Adipocyte (in vitro differentiated cells): Measurements from ENCODE around the gene GALNT7.
A peak's percentile ranks its signal among the peaks of the same experiment; 100 is the strongest.

Experiments
- DNase-seq: peaks from one replicate; pipeline ENCODE4 v3.0.0-alpha.2; 2015; ENCODE audit warnings: low read depth
- H3K27me3 ChIP-seq: replicated peaks from 2 replicates; pipeline ENCODE4 v1.7.0; 2013; ENCODE audit warnings: mild to moderate bottlenecking, low read length, moderate library complexity; ENCODE audit not compliant: control insufficient read depth, insufficient read depth
- H3K36me3 ChIP-seq: 2 replicates; pipeline ENCODE4 v1.7.0; 2013; ENCODE audit warnings: low read length, mild to moderate bottlenecking, moderate library complexity; ENCODE audit not compliant: control insufficient read depth, insufficient read depth, severe bottlenecking
- H3K4me1 ChIP-seq: 2 replicates; pipeline ENCODE4 v1.7.0; 2013; ENCODE audit warnings: mild to moderate bottlenecking, low read length, moderate library complexity; ENCODE audit not compliant: control insufficient read depth, insufficient read depth
- H3K4me3 ChIP-seq: 2 replicates; pipeline ENCODE4 v1.7.0; 2013; ENCODE audit warnings: mild to moderate bottlenecking, low read length, moderate library complexity
- H3K9ac ChIP-seq: 2 replicates; pipeline ENCODE4 v1.7.0; 2013; ENCODE audit warnings: mild to moderate bottlenecking, low read length, moderate library complexity
- H3K9me3 ChIP-seq: 2 replicates; pipeline ENCODE4 v1.7.0; 2013; ENCODE audit warnings: mild to moderate bottlenecking, low read length, moderate library complexity; ENCODE audit not compliant: control insufficient read depth

GALNT7 gene

GRCh38 chr4:173254646-173255045 lies 86.0 kb downstream of the GALNT7 start:
- H3K4me1 ChIP-seq: peaks cover 10% of the 10 kb centered on the region
- no peak overlapping the region for H3K9ac ChIP-seq
- no peak overlapping the region for H3K4me3 ChIP-seq
- no peaks in the 10 kb centered on the region for H3K36me3 ChIP-seq
- DNase-seq: no peak
- H3K9me3 ChIP-seq: no peaks in the 10 kb centered on the region
- no peaks in the 10 kb centered on the region for H3K27me3 ChIP-seq

GRCh38 chr4:173256825-173257224 lies 88.2 kb downstream of the GALNT7 start:
- Histone ChIP-seq H3K9ac (no peak overlapping the region), H3K9me3 (no peaks in the 10 kb centered on the region), H3K27me3 (no peaks in the 10 kb centered on the region), H3K4me1 (peaks cover 10% of the 10 kb centered on the region), H3K36me3 (no peaks in the 10 kb centered on the region), H3K4me3 (no peak overlapping the region)
- DNase-seq: no peak

- no peaks in the 10 kb centered on the region for H3K27me3 ChIP-seq
Observed at GRCh38 chr4:173257732-173258717, 89.4 kb downstream of the GALNT7 start.

DNA sequence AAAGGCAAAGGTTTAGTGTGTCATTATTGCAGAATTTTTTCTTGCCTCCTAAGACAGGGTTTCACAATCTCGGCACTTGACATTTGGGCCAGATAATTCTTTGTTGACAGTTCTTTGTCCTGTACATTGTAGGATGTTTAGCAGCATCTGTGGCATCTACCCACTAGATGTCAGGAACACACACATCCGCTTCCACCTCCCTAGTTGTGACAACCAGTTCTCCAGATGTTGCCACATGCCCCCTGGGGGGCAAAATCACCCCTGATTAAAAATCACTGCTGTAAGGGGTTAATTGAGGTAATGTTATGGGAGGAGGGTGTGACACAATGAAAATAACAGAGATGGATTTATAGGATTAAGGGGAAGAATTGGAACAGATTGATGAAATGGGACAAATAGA lies 90.3 kb downstream of the GALNT7 start:
- no peak for DNase-seq
- Histone ChIP-seq H3K36me3 (no peaks in the 10 kb centered on the region), H3K9ac (no peak overlapping the region), H3K9me3 (no peaks in the 10 kb centered on the region), H3K27me3 (no peaks in the 10 kb centered on the region), H3K4me1 (peaks cover 7% of the 10 kb centered on the region), H3K4me3 (no peak overlapping the region)

More at GRCh38 chr4:173257732-173258717, 89.4 kb downstream of the GALNT7 start:
- Histone ChIP-seq H3K36me3 (no peaks in the 10 kb centered on the region), H3K4me1 (peaks cover 7% of the 10 kb centered on the region), H3K9ac (no peak overlapping the region), H3K4me3 (no peak overlapping the region), H3K9me3 (no peaks in the 10 kb centered on the region)
- peak; percentile 86 for DNase-seq

DNA sequence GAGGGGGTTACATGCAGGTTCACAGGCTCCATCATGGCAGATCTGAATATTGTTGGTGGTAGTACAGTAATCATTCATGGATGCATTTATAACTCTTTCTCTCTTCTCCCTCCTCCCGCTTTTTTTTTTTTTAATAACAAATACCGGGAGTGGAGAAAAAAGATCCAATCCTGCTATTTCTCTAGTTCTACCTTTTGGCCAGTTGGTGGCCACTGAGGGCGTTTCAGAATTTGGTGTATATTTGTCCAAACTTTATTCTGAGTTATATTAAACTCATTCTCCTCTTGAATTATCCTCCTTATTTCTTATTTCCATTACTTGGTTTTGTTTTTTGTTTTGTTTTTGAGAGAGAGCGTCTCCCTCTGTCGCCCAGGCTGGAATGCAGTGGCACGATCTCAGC lies 90.7 kb downstream of the GALNT7 start:
- Histone ChIP-seq H3K36me3 (no peaks in the 10 kb centered on the region), H3K4me3 (no peak overlapping the region), H3K4me1 (peaks cover 7% of the 10 kb centered on the region), H3K27me3 (no peaks in the 10 kb centered on the region), H3K9ac (no peak overlapping the region), H3K9me3 (no peaks in the 10 kb centered on the region)
- no peak for DNase-seq

DNA sequence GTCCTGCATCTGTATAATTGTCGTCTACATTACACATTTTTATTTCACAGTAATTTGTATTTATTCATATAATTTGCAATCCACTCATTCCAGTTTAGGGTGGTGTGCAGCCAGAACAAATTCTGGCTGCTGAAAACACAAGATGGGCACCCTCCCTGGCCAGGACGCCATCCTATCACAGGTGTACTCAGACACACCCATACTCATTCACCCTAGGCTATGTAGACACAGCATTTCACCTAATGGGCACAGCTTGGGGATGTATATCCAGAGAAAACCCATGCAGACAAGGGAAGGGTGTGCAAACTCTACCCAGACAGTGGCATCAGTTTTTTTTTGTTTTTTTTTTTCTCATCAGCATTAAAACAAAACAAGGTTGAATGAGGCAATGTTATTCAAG lies 92.4 kb downstream of the GALNT7 start:
- Histone ChIP-seq H3K36me3 (no peaks in the 10 kb centered on the region), H3K9me3 (no peaks in the 10 kb centered on the region), H3K4me3 (no peak overlapping the region), H3K4me1 (peaks cover 7% of the 10 kb centered on the region), H3K27me3 (no peaks in the 10 kb centered on the region), H3K9ac (no peak overlapping the region)
- no peak for DNase-seq

- Histone ChIP-seq H3K9ac (no peak overlapping the region), H3K4me3 (no peak overlapping the region), H3K36me3 (no peaks in the 10 kb centered on the region), H3K27me3 (no peaks in the 10 kb centered on the region), H3K4me1 (peaks cover 7% of the 10 kb centered on the region), H3K9me3 (no peaks in the 10 kb centered on the region)
- no peak for DNase-seq
Observed at GRCh38 chr4:173262375-173262774, 93.8 kb downstream of the GALNT7 start.

DNA sequence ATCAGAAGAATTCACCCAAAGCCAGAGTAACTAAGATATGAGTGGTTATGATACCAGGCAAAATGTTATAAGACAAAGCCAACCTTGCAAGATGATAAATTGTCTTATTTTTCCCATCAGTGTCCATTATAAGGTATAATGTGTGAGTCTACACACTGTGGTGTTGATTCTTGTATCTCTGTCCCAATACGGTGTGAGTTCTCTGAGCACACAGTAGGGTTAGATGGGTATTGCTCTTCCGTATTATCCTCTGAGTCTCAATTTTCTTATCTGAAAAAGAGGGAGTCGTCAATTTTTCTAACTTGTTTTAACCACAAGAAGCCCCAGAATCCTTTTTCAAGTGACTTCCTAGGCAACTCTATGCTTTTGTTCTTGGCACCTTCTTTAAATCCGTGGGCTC lies 95.6 kb downstream of the GALNT7 start:
- Histone ChIP-seq H3K4me1 (no peaks in the 10 kb centered on the region), H3K9me3 (no peaks in the 10 kb centered on the region), H3K4me3 (no peak overlapping the region), H3K36me3 (no peaks in the 10 kb centered on the region), H3K27me3 (no peaks in the 10 kb centered on the region), H3K9ac (no peak overlapping the region)
- DNase-seq: no peak

DNA sequence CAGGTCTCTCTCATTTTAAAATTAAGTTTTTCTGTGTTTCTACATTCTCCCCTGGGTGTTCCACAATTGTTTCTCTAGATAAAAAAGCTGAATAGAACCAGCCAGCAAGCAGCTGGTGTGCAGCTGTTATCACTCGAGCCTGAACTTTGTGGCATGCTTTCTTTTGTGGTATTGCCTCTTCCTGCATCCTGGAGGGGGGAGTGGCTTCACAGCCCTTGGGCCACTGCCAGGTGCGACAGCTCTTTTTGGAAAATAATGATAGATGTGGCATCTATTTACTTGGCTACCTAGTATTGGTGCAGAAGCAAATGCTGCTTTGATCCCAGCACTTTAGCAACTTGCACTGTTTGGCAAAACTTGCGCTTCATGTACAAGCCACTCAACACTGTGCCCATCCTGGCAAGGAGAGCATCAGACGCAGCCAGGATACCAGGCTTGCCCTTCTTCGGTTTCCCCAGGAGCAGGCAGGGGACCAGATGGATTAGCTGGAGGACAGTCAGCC lies 96.1 kb downstream of the GALNT7 start:
- peak; percentile 62 for DNase-seq
- no peaks in the 10 kb centered on the region for H3K9me3 ChIP-seq
- no peaks in the 10 kb centered on the region for H3K4me1 ChIP-seq

DNA sequence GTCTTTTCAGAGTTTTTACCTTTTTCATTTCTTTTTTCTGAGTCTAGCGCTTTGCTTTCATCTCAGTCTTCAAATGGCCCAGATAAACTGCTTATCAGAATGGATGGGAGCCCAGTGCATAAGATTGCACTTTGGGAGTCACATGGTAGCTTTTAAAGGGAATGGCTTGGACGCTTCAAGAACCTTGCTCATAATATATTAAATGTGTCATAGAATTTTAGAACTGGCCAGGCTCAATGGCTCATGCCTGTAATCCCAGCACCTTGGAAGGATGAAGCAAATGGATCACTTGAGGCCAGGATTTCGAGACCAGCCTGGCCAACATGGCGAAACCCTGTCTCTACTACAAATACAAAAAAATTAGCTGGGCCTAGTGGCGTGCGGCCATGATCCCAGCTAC lies 97.1 kb downstream of the GALNT7 start:
- no peak overlapping the region for H3K9ac ChIP-seq
- H3K4me3 ChIP-seq: no peak overlapping the region
- no peaks in the 10 kb centered on the region for H3K36me3 ChIP-seq
- no peaks in the 10 kb centered on the region for H3K4me1 ChIP-seq
- no peak for DNase-seq
- H3K9me3 ChIP-seq: no peaks in the 10 kb centered on the region
- H3K27me3 ChIP-seq: no peaks in the 10 kb centered on the region

More for the DNA sequence above, 96.1 kb downstream of the GALNT7 start:
- H3K9ac ChIP-seq: no peak overlapping the region
- no peak overlapping the region for H3K4me3 ChIP-seq
- no peaks in the 10 kb centered on the region for H3K27me3 ChIP-seq
- no peaks in the 10 kb centered on the region for H3K36me3 ChIP-seq

DNA sequence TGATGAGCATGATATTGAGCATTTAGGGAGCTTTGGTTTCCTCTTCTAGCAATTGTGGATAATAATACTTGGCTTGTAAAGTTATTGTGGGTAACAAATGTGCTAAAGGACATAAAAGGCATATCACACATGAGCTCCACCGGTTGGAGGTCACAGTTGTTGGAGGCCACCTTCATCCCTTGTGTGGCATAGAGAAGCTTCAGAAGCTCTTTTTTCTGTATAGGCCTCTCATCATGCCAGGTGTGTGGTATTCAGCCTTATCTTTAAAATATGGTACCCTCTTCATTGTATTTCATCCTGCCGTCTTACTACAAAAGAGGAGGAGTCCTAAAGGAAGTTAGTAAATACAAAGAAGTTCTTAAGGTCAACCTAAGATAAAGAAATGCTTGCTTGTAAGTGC lies 99.1 kb downstream of the GALNT7 start:
- no peak overlapping the region for H3K4me3 ChIP-seq
- H3K36me3 ChIP-seq: no peaks in the 10 kb centered on the region
- no peak for DNase-seq
- no peaks in the 10 kb centered on the region for H3K4me1 ChIP-seq
- no peak overlapping the region for H3K9ac ChIP-seq
- no peaks in the 10 kb centered on the region for H3K27me3 ChIP-seq
- no peaks in the 10 kb centered on the region for H3K9me3 ChIP-seq
